GM12878 (cell line): ENCODE data around the gene LGALS13. TPM values are rescaled to one million over a fixed set of nuclear protein-coding genes. Genes with fewer than 3 reads are reported as not detected.

Source experiments
- ATAC-seq: fragments of 200-7000 bp; cut with Tn5 transposase; 3 replicates; pipeline ENCODE4 v1.9.1; 2020; ENCODE audit warnings: mild to moderate bottlenecking, moderate library complexity
- BruUV-seq: library from RNA; stranded (reverse); fragments of 400-500 nt; replicated peaks from 2 replicates; lab custom pipeline; 2021; lab: Mats Ljungman, UMichigan
- CTCF ChIA-PET: fragments of 300-600 bp; sonication (Branson Sonifier 250); formaldehyde crosslinking; extraction: SDS; loops from one replicate; lab custom pipeline; 2021; ENCODE audit warnings: inconsistent platforms; lab: Yijun Ruan, JAX
- POLR2A ChIA-PET: fragments of 350-600 bp; formaldehyde crosslinking; extraction: SDS; loops from one replicate; lab custom pipeline; 2021; ENCODE audit warnings: inconsistent platforms; lab: Charles Lee
- RAD21 ChIA-PET: fragments of 300-600 bp; sonication (Branson Sonifier 250); formaldehyde crosslinking; loops from one replicate; lab custom pipeline; 2023; ENCODE audit warnings: antibody characterized with exemption; ENCODE audit not compliant: unreplicated experiment; lab: Charles Lee
- SMC1A ChIA-PET: fragments of 300-600 bp; sonication (Branson Sonifier 250); formaldehyde crosslinking; loops from one replicate; lab custom pipeline; 2023; ENCODE audit not compliant: unreplicated experiment, uncharacterized antibody; lab: Charles Lee
- DNase-seq: peaks from one replicate; pipeline ENCODE4 v3.0.0-alpha.2; 2011; ENCODE audit warnings: low read depth, low spot score
- FAIRE-seq: peaks from 3 replicates; lab custom pipeline; 2011; peaks lifted over from hg19 to GRCh38; lab: Jason Lieb, UNC
- H2AFZ ChIP-seq: 2 replicates; pipeline ENCODE4 v1.6.0; 2011; ENCODE audit warnings: low read depth, low read length, control low read depth; ENCODE audit not compliant: control insufficient read depth
- H3K27ac ChIP-seq: 2 replicates; pipeline ENCODE4 v1.5.1; 2011; ENCODE audit warnings: control low read depth; ENCODE audit not compliant: control insufficient read depth, insufficient read depth
- H3K27me3 ChIP-seq, 2 experiments: replicated peaks in 1 of 2; 2 replicates each; pipeline versions ENCODE4 v1.6.0 to v1.6.1; 2011; ENCODE audit warnings: low read length in 1 of 2; ENCODE audit not compliant: control insufficient read depth in 2 of 2, insufficient read depth in 2 of 2
- H3K36me3 ChIP-seq, 2 experiments: 2 replicates each; pipeline ENCODE4 v1.5.1; 2011; ENCODE audit warnings: low read length in 1 of 2; ENCODE audit not compliant: control insufficient read depth in 2 of 2, insufficient read depth in 2 of 2
- H3K4me1 ChIP-seq: 2 replicates; pipeline ENCODE4 v1.6.1; 2011; ENCODE audit warnings: mild to moderate bottlenecking, low read length, moderate library complexity, mixed read lengths; ENCODE audit not compliant: control insufficient read depth, insufficient read depth
- H3K4me2 ChIP-seq: 2 replicates; pipeline ENCODE4 v1.6.0; 2011; ENCODE audit warnings: control low read depth; ENCODE audit not compliant: control insufficient read depth, insufficient read depth
- H3K4me3 ChIP-seq: fragments of 200-600 bp; sonication (generic); 2 replicates; pipeline ENCODE4 v1.5.1; 2016
- H3K79me2 ChIP-seq: 2 replicates; pipeline ENCODE4 v1.6.0; 2011; ENCODE audit warnings: low read length; ENCODE audit not compliant: control insufficient read depth, insufficient read depth
- H3K9ac ChIP-seq: 2 replicates; pipeline ENCODE4 v1.8.0; 2011; ENCODE audit warnings: low read length, control low read depth, mixed read lengths; ENCODE audit not compliant: control insufficient read depth, insufficient read depth
- H3K9me3 ChIP-seq: replicated peaks from 3 replicates; pipeline ENCODE4 v1.5.1; 2011; ENCODE audit warnings: mild to moderate bottlenecking, low read length; ENCODE audit not compliant: control insufficient read depth, insufficient read depth
- H4K20me1 ChIP-seq: 2 replicates; pipeline ENCODE4 v1.6.0; 2011; ENCODE audit not compliant: control insufficient read depth, insufficient read depth
- CBFB ChIP-seq: IDR thresholded peaks from 2 replicates; pipeline ENCODE4 v1.6.1; 2016; ENCODE audit warnings: antibody characterized with exemption, low read depth
- EED ChIP-seq: sonication (generic); IDR thresholded peaks from 2 replicates; pipeline ENCODE4 v1.6.1; 2016; ENCODE audit warnings: antibody characterized with exemption, low read depth
- ETV6 ChIP-seq, 2 experiments: fragments of 450-650 bp in 1 of 2; IDR thresholded peaks in 1 of 2; conservative IDR thresholded peaks in 1 of 2; 2 replicates each; pipeline ENCODE4 v1.6.1; 2014; ENCODE audit warnings: antibody characterized with exemption in 1 of 2, borderline replicate concordance in 1 of 2, low read depth in 1 of 2, mild to moderate bottlenecking in 1 of 2, moderate library complexity in 1 of 2
- HDAC6 ChIP-seq: fragments of 200-600 bp; sonication (generic); IDR thresholded peaks from one replicate; pipeline ENCODE4 v1.8.0; 2017; ENCODE audit warnings: antibody characterized with exemption; ENCODE audit not compliant: unreplicated experiment
- KDM1A ChIP-seq: fragments of 200-600 bp; sonication (generic); IDR thresholded peaks from 2 replicates; pipeline ENCODE4 v1.6.1; 2016; ENCODE audit warnings: borderline replicate concordance
- LARP7 ChIP-seq: fragments of 450-650 bp; IDR thresholded peaks from 2 replicates; pipeline ENCODE4 v1.6.1; 2017; ENCODE audit warnings: mild to moderate bottlenecking
- MEF2B ChIP-seq: fragments of 450-650 bp; IDR thresholded peaks from 2 replicates; pipeline ENCODE4 v1.6.1; 2018; ENCODE audit warnings: mild to moderate bottlenecking, moderate library complexity; ENCODE audit not compliant: partially characterized antibody, poor library complexity, severe bottlenecking
- NBN ChIP-seq: fragments of 450-650 bp; IDR thresholded peaks from 2 replicates; pipeline ENCODE4 v1.6.1; 2016
- NFIC ChIP-seq: IDR thresholded peaks from 2 replicates; pipeline ENCODE4 v1.6.1; 2012; ENCODE audit warnings: low read depth, mild to moderate bottlenecking, inconsistent platforms, low read length, moderate library complexity
- NFYB ChIP-seq: IDR thresholded peaks from 2 replicates; pipeline ENCODE4 v1.6.1; 2011; ENCODE audit warnings: low read depth, mild to moderate bottlenecking, low read length, improper control_type of control experiment, moderate library complexity; ENCODE audit not compliant: insufficient read depth
- NR2F1 ChIP-seq: fragments of 450-650 bp; conservative IDR thresholded peaks from 2 replicates; pipeline ENCODE4 v1.6.1; 2017; ENCODE audit warnings: mild to moderate bottlenecking
- PAX8 ChIP-seq: fragments of 450-650 bp; IDR thresholded peaks from 2 replicates; pipeline ENCODE4 v1.6.1; 2017; ENCODE audit warnings: mild to moderate bottlenecking, moderate library complexity
- PRDM15 ChIP-seq: fragments of 450-650 bp; formaldehyde crosslinking; IDR thresholded peaks from 2 replicates; pipeline ENCODE4 v1.4.0; 2020; ENCODE audit warnings: mild to moderate bottlenecking, moderate library complexity
- SPI1 ChIP-seq: IDR thresholded peaks from 2 replicates; pipeline ENCODE4 v1.6.1; 2011; ENCODE audit warnings: low read depth, mild to moderate bottlenecking, low read length, moderate library complexity, borderline replicate concordance; ENCODE audit not compliant: insufficient read depth
- WGBS: methylation state at CpG from one replicate; pipeline ENCODE4 v1.1.6; 2016; ENCODE audit warnings: low lambda C conversion rate; ENCODE audit not compliant: insufficient replicate concordance, insufficient coverage; ENCODE audit errors: missing lambda C conversion rate; 5-methylcytosine and 5-hydroxymethylcytosine counted together
- in situ Hi-C: fragments of 300-500 bp; cut with MboI; formaldehyde crosslinking; loops from 9 replicates; pipeline ENCODE4 v1.14.3; 2018; ENCODE audit warnings: mixed read lengths
- intact Hi-C: fragments of 100-400 bp; cut with micrococcal nuclease; formaldehyde crosslinking; loops from one replicate; pipeline ENCODE4 v1.14.2; 2022; ENCODE audit not compliant: unreplicated experiment
- polyA plus RNA-seq, 11 experiments: library from polyadenylated mRNA; depleted of rRNA in 4 of 11; unstranded in 6 of 11; stranded (reverse) in 5 of 11; fragments of >200 nt; fragmentation: Nextera tagmentation in 4 of 11; fragmentation: Illumina TruSeq in 1 of 11; extraction: Ambion mirVana in 4 of 11; extraction: Trizol in 1 of 11; gene quantifications; 1 replicate in 1 of 11; 2 replicates in 10 of 11; pipeline versions ENCODE4 v1.2.1 to v1.2.3, GENCODE V29; 2011 to 2016; ENCODE audit warnings: inconsistent platforms in 2 of 11, missing spikeins in 2 of 11, low read depth in 1 of 11
- total RNA-seq, 4 experiments: library from RNA; depleted of rRNA in 3 of 4; stranded (reverse); fragments of >200 nt in 3 of 4; fragmentation: Illumina TruSeq in 1 of 4; extraction: Trizol in 1 of 4; gene quantifications; 2 replicates each; pipeline versions ENCODE4 v1.2.1 to v1.2.3, GENCODE V29; 2013 to 2021
- TF ChIP-seq, protein P1 (sequence below): IDR thresholded peaks from 2 replicates; pipeline ENCODE4 v1.6.1; 2012; ENCODE audit warnings: mild to moderate bottlenecking, low read depth, low read length
- TF ChIP-seq, protein P2 (sequence below): IDR thresholded peaks from 2 replicates; pipeline ENCODE4 v1.6.1; 2012; ENCODE audit warnings: low read depth, low read length, improper control_type of control experiment

Gene LGALS13
- total and polyA plus RNA-seq, 10 of the 15 experiments (the other 5 are each of a cell fraction or from before 2014, with no cell fraction given), result not detected

- TF ChIP-seq, protein P1, sequence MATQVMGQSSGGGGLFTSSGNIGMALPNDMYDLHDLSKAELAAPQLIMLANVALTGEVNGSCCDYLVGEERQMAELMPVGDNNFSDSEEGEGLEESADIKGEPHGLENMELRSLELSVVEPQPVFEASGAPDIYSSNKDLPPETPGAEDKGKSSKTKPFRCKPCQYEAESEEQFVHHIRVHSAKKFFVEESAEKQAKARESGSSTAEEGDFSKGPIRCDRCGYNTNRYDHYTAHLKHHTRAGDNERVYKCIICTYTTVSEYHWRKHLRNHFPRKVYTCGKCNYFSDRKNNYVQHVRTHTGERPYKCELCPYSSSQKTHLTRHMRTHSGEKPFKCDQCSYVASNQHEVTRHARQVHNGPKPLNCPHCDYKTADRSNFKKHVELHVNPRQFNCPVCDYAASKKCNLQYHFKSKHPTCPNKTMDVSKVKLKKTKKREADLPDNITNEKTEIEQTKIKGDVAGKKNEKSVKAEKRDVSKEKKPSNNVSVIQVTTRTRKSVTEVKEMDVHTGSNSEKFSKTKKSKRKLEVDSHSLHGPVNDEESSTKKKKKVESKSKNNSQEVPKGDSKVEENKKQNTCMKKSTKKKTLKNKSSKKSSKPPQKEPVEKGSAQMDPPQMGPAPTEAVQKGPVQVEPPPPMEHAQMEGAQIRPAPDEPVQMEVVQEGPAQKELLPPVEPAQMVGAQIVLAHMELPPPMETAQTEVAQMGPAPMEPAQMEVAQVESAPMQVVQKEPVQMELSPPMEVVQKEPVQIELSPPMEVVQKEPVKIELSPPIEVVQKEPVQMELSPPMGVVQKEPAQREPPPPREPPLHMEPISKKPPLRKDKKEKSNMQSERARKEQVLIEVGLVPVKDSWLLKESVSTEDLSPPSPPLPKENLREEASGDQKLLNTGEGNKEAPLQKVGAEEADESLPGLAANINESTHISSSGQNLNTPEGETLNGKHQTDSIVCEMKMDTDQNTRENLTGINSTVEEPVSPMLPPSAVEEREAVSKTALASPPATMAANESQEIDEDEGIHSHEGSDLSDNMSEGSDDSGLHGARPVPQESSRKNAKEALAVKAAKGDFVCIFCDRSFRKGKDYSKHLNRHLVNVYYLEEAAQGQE, result no peak
- no peak for TF ChIP-seq NFYB
- no peak for TF ChIP-seq LARP7
- no peak for TF ChIP-seq MEF2B
- TF ChIP-seq ETV6 (conservative IDR thresholded peaks at IDR 0.05 in 1 of 2, IDR thresholded peaks at IDR 0.05 in 1 of 2; ENCODE audit: borderline replicate concordance in 1 of 2, low read depth in 1 of 2), result no peak
- TF ChIP-seq CBFB, result no peak
- no peak for TF ChIP-seq PAX8
Observed at GRCh38 chr19:39602224-39602623, at the start of gene LGALS13 (continued).

DNA sequence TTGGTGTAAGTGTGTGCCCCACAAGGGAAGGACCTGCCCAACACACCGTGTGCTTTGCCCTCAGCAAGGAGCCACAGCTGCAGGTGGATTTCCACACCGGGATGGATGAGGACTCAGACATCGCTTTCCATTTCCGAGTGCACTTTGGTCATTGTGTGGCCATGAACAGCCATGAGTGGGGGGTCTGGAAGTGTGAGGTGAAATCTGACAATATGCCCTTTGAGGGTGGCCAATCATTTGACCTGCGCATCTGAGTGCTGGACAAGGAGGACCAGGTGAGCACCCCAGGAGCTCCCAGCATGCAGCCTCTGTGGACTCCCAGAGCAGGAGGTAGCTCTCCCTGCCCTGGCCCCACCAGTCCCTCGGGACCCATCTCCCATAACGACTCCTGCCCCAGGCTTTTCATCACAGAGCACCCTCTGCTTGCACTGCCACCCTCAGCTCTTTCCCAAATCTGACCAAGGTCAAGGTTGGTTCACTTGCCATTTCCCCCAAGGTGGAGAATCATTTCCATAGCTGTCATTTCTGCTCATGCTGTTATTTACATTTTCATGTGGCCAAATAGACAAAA lies 49.2 kb upstream of the LGALS13 start:
- ATAC-seq, result no peak
- H3K79me2 ChIP-seq, result no peaks in the 10 kb centered on the region
- no peaks in the 10 kb centered on the region for H4K20me1 ChIP-seq
- no peak overlapping the region for H3K9ac ChIP-seq
- no peaks in the 10 kb centered on the region; the same call in 2 of the 3 replicates for H3K9me3 ChIP-seq
- H3K4me3 ChIP-seq, result no peak overlapping the region
- no peak overlapping the region for H2AFZ ChIP-seq
- POLR2A ChIA-PET, result no interaction called here
- CTCF ChIA-PET, result interaction anchor here (0.7 to 15.0 kb wide), 7 partner anchors 9 to 417 kb away, joined by 3 to 248 read pairs (median 6); partner anchors contain the start of gene FBL
- RAD21 ChIA-PET, result interaction anchor here (1.0 to 5.8 kb wide), 5 partner anchors 112 to 290 kb away, joined by 3 to 105 read pairs (median 4); no protein-coding TSS in a partner anchor
- no peaks in the 10 kb centered on the region for H3K36me3 ChIP-seq
- no TSS peak for BruUV-seq
- WGBS, result 57% methylated on average over 7 of the region's 7 CpGs
- no peak overlapping the region for H3K27ac ChIP-seq
- H3K4me2 ChIP-seq, result no peak overlapping the region
- H3K4me1 ChIP-seq, result peaks cover 29% of the 10 kb centered on the region
- intact Hi-C loops (no loop called here), in situ Hi-C loops (loop anchor here (5.0 kb wide), 1 partner anchor 119 kb away; no protein-coding TSS in a partner anchor)
- no peak for FAIRE-seq
- H3K27me3 ChIP-seq, result no peaks in the 10 kb centered on the region
- SMC1A ChIA-PET, result interaction anchor here (1.6 to 5.9 kb wide), 4 partner anchors 8 to 293 kb away, joined by 5 to 105 read pairs (median 14); partner anchors contain the start of gene FBL
- no peak for DNase-seq
- TF ChIP-seq, protein P2, sequence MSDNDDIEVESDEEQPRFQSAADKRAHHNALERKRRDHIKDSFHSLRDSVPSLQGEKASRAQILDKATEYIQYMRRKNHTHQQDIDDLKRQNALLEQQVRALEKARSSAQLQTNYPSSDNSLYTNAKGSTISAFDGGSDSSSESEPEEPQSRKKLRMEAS, result no peak
- no peak for TF ChIP-seq NR2F1
- no peak for TF ChIP-seq PRDM15
- no peak for TF ChIP-seq SPI1
- TF ChIP-seq NBN, result no peak
- no peak for TF ChIP-seq NFIC
- no peak for TF ChIP-seq KDM1A
- no peak for TF ChIP-seq EED
- no peak for TF ChIP-seq HDAC6
